Activated T-helper 1 cell treated with anti-CD3 and anti-CD28 coated beads, Interleukin-12 subunit alpha, Interleukin-12 subunit beta, Interleukin-2, Interleukin-4 antibody, amounts not matched to agents 30 ng/mL and 10 ng/mL and 1 ng/mL, durations not matched to agents 14 hours and 24 hours and 36 hours (primary cell): Measurements from ENCODE around the gene PPM1N. TPM values are rescaled to one million over a fixed set of nuclear protein-coding genes. Genes with fewer than 3 reads are reported as not detected.

Experiments
- DNase-seq: peaks from one replicate; pipeline ENCODE4 v3.0.0; 2021; ENCODE audit warnings: low spot score
- H3K27ac Mint-ChIP-seq: one replicate; pipeline ENCODE4 v1.8.0; 2021; ENCODE audit warnings: mild to moderate bottlenecking, mixed read lengths
- H3K27me3 Mint-ChIP-seq: one replicate; pipeline ENCODE4 v1.8.0; 2022; ENCODE audit warnings: mild to moderate bottlenecking, moderate library complexity, mixed read lengths; ENCODE audit not compliant: insufficient read depth
- H3K36me3 Mint-ChIP-seq: one replicate; pipeline ENCODE4 v1.8.0; 2021; ENCODE audit warnings: low read depth, mixed read lengths
- H3K4me1 Mint-ChIP-seq: one replicate; pipeline ENCODE4 v1.8.0; 2021; ENCODE audit warnings: low read depth, mixed read lengths
- H3K4me3 Mint-ChIP-seq: one replicate; pipeline ENCODE4 v1.8.0; 2021; ENCODE audit warnings: mild to moderate bottlenecking, moderate library complexity, mixed read lengths
- H3K9me3 Mint-ChIP-seq: one replicate; pipeline ENCODE4 v1.8.0; 2021; ENCODE audit warnings: mixed read lengths
- intact Hi-C: fragments of 100-400 bp; cut with micrococcal nuclease; formaldehyde crosslinking; loops from one replicate; pipeline ENCODE4 v1.15.1; 2024
- total RNA-seq: library from RNA; stranded (reverse); gene quantifications from 2 replicates; pipeline ENCODE4 v1.2.3, GENCODE V29; 2022

Gene PPM1N
- total RNA-seq, 1 donor from 2014 or later = 1.0 TPM

DNA sequence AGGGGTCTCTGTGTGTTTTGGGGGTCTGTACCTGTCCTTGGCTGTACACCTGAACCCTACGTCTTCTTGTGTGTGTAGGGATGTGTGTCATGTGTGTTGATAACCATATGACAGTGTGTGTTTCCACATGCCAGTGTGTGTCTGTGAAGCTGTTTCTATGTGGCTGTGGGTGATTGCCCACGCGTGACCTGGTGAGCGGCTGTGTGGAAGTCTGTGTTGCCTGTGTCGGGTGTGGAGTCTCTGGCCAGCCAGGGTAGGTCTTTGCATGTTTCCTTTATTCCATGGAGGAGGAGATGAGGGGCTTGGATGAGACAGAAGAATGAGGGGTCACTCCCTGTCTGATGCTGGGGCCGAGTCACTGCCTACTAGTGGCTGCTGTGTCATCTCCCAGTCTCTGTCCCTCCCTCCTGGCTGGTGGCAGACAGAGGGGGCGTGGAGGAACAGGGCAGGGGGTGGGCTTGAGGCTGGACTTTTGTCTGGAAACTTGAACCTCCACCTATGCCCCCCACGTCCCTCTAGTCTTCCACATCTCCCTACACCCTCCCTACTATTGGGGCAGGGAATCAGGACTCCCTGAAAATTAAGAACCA, 33.3 kb upstream of the PPM1N start:
- H3K27ac Mint-ChIP-seq = no peak overlapping the region
- intact Hi-C loops = no loop called here

DNA sequence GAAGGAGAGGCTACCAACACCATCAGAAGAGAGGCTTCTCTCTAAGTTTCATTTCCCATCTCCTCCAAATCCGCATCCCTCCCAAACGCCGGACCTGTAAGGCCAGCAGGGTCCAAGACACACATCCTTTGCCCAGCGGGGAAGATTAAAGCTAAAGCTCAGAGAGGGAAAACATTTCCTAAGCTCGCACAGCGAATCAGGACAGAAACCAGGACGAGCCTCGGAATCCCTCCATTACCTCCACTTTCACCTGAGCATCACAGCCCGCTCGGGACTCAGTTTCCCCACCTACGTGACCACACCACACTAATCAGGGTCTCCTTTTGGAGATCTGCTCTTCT, 31.2 kb upstream of the PPM1N start:
- Mint-ChIP-seq H3K36me3 (peaks cover 6% of the 10 kb centered on the region), H3K4me3 (peak overlapping the region; percentile 92), H3K27me3 (peaks cover 13% of the 10 kb centered on the region), H3K4me1 (peaks cover 31% of the 10 kb centered on the region), H3K9me3 (no peaks in the 10 kb centered on the region), H3K27ac (peak overlapping the region; percentile 79)
- no peak for DNase-seq
- intact Hi-C loops = loop anchor here (1.0 to 2.0 kb wide), 2 partner anchors 16 to 40 kb away; partner anchors contain the start of gene VASP

More for the DNA sequence above, 33.3 kb upstream of the PPM1N start:
- Mint-ChIP-seq H3K4me1 (peaks cover 18% of the 10 kb centered on the region), H3K36me3 (no peaks in the 10 kb centered on the region), H3K4me3 (no peak overlapping the region), H3K27me3 (peaks cover 9% of the 10 kb centered on the region), H3K9me3 (no peaks in the 10 kb centered on the region)
- no peak for DNase-seq

- Mint-ChIP-seq H3K9me3 (no peaks in the 10 kb centered on the region), H3K27me3 (peaks cover 18% of the 10 kb centered on the region), H3K4me1 (peaks cover 32% of the 10 kb centered on the region), H3K27ac (peak within 1 kb of the TSS; percentile 94), H3K36me3 (peaks cover 6% of the 10 kb centered on the region), H3K4me3 (peak within 1 kb of the TSS; percentile 92)
- intact Hi-C loops = loop anchor here (1.0 to 2.0 kb wide), 2 partner anchors 16 to 39 kb away; partner anchors contain the start of gene VASP
- peak; percentile 92 for DNase-seq
These were observed 30.6 kb upstream of the PPM1N start, which contains the start of gene FOSB for GRCh38 chr19:45467456-45468158. TSS of gene FOSB (plus strand) at chr19:45467996. CDS start at chr19:45468587, 591 bp downstream.

DNA sequence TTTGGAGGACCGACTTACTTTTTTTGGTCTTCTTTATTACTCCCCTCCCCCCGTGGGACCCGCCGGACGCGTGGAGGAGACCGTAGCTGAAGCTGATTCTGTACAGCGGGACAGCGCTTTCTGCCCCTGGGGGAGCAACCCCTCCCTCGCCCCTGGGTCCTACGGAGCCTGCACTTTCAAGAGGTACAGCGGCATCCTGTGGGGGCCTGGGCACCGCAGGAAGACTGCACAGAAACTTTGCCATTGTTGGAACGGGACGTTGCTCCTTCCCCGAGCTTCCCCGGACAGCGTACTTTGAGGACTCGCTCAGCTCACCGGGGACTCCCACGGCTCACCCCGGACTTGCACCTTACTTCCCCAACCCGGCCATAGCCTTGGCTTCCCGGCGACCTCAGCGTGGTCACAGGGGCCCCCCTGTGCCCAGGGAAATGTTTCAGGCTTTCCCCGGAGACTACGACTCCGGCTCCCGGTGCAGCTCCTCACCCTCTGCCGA, 30.0 kb upstream of the PPM1N start:
- Mint-ChIP-seq H3K9me3 (no peaks in the 10 kb centered on the region), H3K4me1 (peaks cover 36% of the 10 kb centered on the region), H3K36me3 (peaks cover 10% of the 10 kb centered on the region)

DNA sequence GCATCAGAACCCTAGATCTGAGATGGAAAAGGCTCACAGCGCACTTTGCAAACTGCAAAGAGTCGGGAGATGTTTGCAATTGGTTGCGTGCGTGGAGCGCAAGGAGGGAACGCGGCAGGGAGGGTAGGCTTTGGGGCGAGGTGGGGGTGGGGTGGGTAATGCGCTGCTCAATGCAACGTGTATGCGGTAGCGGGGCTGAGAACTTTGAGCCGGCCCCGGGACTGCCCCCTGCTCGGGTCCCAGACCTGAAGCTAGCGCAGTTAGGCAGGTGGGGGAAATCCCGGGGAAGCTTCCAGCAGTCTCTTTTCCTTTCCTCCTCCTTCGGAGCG, 29.5 kb upstream of the PPM1N start:
- peaks cover 36% of the 10 kb centered on the region for H3K4me1 Mint-ChIP-seq
- H3K9me3 Mint-ChIP-seq = no peaks in the 10 kb centered on the region
- intact Hi-C loops = loop anchor here (1.0 kb wide), 2 partner anchors 10 to 116 kb away; partner anchors contain the start of gene OPA3
- H3K36me3 Mint-ChIP-seq = peaks cover 15% of the 10 kb centered on the region
- no peak for DNase-seq
- peak overlapping the region; percentile 92 for H3K4me3 Mint-ChIP-seq
- H3K27me3 Mint-ChIP-seq = peaks cover 28% of the 10 kb centered on the region
- H3K27ac Mint-ChIP-seq = peak overlapping the region; percentile 94

More for the DNA sequence above, 30.0 kb upstream of the PPM1N start:
- Mint-ChIP-seq H3K4me3 (peak overlapping the region; percentile 92), H3K27me3 (peaks cover 23% of the 10 kb centered on the region), H3K27ac (peak overlapping the region; percentile 94)
- no peak for DNase-seq
- intact Hi-C loops = no loop called here

DNA sequence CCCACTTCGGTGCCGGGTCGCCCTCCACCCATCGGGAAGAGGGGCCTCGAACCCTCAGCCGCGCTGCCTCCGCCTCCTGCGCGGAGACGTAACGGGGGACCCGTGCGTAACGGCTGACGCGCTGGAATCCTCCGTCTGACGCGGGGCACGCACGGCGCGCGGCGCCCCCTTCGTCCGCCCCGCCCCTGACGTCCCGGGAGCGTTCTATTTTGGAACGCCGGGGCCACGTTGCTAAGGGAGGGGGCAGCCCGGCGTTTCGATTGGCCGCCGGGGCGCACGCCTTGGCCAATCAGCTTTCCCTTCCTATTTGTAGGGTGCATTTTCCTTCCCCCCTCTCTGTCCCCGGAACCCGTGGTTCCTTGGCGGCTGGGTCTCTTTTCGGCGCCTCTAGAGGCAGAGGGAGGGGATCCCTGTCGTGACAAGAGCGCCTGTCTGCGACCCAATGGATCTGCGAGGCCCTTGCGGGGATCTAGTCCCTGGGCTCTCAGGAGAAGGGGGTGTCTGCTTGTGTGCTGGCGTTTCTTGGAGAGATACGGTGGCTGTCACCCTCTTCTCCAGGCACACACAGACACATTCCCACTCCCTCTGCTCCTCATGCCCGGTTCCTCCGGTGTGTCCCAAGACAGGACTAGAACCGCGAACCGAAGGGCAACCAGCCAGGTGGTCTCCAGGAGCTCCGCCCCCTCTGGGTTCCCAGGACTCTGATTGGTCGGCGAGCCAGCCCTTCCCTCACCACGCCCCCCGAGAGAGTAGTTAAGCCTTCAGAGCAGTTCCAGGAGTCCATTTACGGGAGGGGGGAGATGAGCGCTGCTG, 28.9 kb upstream of the PPM1N start:
- peaks cover 36% of the 10 kb centered on the region for H3K4me1 Mint-ChIP-seq
- peaks cover 33% of the 10 kb centered on the region for H3K27me3 Mint-ChIP-seq
- H3K4me3 Mint-ChIP-seq = peak overlapping the region; percentile 92
- H3K9me3 Mint-ChIP-seq = no peaks in the 10 kb centered on the region
- peaks cover 16% of the 10 kb centered on the region for H3K36me3 Mint-ChIP-seq
- intact Hi-C loops = loop anchor here (1.0 kb wide), 2 partner anchors 9 to 115 kb away; partner anchors contain the start of gene OPA3
- peak; percentile 92 for DNase-seq
- peak overlapping the region; percentile 94 for H3K27ac Mint-ChIP-seq

DNA sequence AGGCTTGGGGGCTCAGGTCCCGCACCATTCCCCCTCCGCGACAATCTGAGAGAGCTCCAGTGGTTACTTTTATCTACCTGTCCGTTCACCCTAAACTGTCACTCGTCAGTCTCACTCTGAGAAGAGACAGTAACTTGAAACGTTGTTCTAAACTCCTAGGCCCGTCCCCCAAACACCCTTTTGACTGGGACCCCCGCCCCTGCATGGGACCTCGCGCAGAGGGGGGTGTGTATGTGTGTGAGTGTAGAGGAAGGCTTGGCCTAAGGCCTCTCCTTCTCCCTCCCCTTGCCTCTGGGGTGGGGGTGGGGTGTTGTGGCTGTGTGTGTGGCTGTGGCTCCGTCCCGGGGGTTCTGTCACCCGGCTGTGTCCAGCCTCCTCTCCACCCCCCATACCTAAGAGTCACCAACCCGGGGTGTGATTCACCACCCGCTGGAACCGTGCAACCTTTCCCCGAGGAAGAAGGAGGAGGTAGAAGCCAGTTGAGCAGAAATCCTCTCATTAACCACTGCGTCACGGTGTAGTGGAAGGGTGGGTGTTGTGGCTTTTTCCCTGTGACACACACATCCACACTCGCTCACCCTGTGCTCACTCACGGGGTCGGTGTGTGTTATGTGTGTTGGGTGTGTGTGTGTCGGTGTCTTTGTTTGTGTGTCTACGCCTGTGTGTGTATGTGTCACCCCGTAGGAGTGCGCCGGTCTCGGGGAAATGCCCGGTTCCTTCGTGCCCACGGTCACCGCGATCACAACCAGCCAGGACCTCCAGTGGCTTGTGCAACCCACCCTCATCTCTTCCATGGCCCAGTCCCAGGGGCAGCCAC, 28.1 kb upstream of the PPM1N start:
- no peaks in the 10 kb centered on the region for H3K9me3 Mint-ChIP-seq
- DNase-seq = no peak
- peaks cover 18% of the 10 kb centered on the region for H3K36me3 Mint-ChIP-seq
- H3K4me3 Mint-ChIP-seq = peak overlapping the region; percentile 92
- peak overlapping the region; percentile 94 for H3K27ac Mint-ChIP-seq
- intact Hi-C loops = loop anchor here (1.0 kb wide), 2 partner anchors 8 to 114 kb away; partner anchors contain the start of gene OPA3
- peaks cover 40% of the 10 kb centered on the region for H3K27me3 Mint-ChIP-seq
- peaks cover 43% of the 10 kb centered on the region for H3K4me1 Mint-ChIP-seq

DNA sequence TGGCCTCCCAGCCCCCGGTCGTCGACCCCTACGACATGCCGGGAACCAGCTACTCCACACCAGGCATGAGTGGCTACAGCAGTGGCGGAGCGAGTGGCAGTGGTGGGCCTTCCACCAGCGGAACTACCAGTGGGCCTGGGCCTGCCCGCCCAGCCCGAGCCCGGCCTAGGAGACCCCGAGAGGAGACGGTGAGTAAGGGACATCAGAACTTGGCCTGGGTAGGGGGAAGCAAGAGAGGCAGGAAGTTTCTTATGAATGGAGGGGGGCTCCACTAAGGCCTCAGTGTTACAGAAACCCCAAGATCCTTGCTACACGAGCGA, 27.5 kb upstream of the PPM1N start:
- Mint-ChIP-seq H3K4me3 (peak overlapping the region; percentile 92), H3K27ac (no peak overlapping the region), H3K27me3 (peaks cover 45% of the 10 kb centered on the region), H3K9me3 (no peaks in the 10 kb centered on the region), H3K36me3 (peaks cover 18% of the 10 kb centered on the region), H3K4me1 (peaks cover 45% of the 10 kb centered on the region)
- DNase-seq = no peak
- intact Hi-C loops = no loop called here

DNA sequence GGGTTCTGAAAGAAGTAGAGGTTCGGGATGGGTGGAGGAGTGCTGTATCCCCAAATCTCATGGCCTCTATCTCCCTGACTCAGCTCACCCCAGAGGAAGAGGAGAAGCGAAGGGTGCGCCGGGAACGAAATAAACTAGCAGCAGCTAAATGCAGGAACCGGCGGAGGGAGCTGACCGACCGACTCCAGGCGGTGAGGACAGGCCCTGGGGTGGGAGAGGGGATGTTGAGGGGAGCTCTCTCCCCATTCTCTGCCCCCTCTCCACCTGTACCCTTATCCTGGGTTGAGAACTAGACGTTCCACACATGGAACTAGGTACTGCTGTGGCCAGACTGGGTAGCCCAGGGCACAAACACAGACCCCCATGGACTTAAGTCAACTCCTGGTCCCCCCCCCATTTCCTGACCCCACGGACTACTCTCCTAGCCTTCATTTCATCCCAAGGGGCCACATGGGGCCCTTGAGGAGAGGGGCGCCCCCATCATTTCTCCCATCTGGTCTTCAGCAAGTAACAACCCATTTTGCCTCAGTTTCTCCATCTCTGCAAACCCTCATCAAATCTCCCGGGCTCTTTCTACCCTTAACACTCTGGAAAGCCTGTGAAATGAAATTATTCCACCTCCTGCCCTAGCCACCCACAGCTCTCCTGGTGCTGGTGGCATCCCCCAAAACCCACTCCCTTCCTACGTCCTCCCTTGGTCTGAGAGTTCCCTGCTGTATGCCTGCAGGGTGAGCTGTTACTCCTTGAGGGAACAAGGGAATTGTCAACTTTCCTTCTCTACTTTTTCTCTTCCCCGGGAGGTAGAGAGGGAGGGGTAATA, 26.9 kb upstream of the PPM1N start:
- Mint-ChIP-seq H3K9me3 (no peaks in the 10 kb centered on the region), H3K27me3 (peaks cover 48% of the 10 kb centered on the region), H3K4me1 (peaks cover 45% of the 10 kb centered on the region), H3K27ac (peak overlapping the region; percentile 38), H3K36me3 (peaks cover 18% of the 10 kb centered on the region), H3K4me3 (peak overlapping the region; percentile 92)
- no peak for DNase-seq
- intact Hi-C loops = no loop called here

- peaks cover 46% of the 10 kb centered on the region for H3K4me1 Mint-ChIP-seq
- H3K27me3 Mint-ChIP-seq = peaks cover 51% of the 10 kb centered on the region
- H3K27ac Mint-ChIP-seq = peak overlapping the region; percentile 38
- no peak for DNase-seq
- H3K4me3 Mint-ChIP-seq = peak overlapping the region; percentile 39
- intact Hi-C loops = no loop called here
- no peaks in the 10 kb centered on the region for H3K9me3 Mint-ChIP-seq
- peaks cover 18% of the 10 kb centered on the region for H3K36me3 Mint-ChIP-seq
These were observed 26.2 kb upstream of the PPM1N start for GRCh38 chr19:45471931-45472562.

GRCh38 chr19:45472563-45473366, 25.5 kb upstream of the PPM1N start:
- intact Hi-C loops = no loop called here
- Mint-ChIP-seq H3K4me1 (peaks cover 46% of the 10 kb centered on the region), H3K27ac (no peak overlapping the region), H3K4me3 (peak overlapping the region; percentile 4), H3K9me3 (no peaks in the 10 kb centered on the region), H3K36me3 (peaks cover 18% of the 10 kb centered on the region), H3K27me3 (peaks cover 54% of the 10 kb centered on the region)
- DNase-seq = no peak
